Measurements from ENCODE around the gene PLXNB2. TPM values are rescaled to one million over a fixed set of nuclear protein-coding genes. Genes with fewer than 3 reads are reported as not detected.

PLXNB2 gene
- total and polyA plus RNA-seq, 2 donors (not counting 1 experiment from before 2014, with no cell fraction given) = 62.7 to 209 TPM

- Histone ChIP-seq H3K36me3 (ENCODE audit: control insufficient read depth, insufficient read depth, low read length) (no peaks in the 10 kb centered on the region), H3K79me2 (ENCODE audit: control insufficient read depth, insufficient read depth, low read length) (no peaks in the 10 kb centered on the region), H3K4me2 (ENCODE audit: extremely low read depth, insufficient read depth, low read length) (no peak overlapping the region), H3K27ac (ENCODE audit: insufficient read depth, low read length) (no peak overlapping the region), H3K9ac (ENCODE audit: insufficient read depth, low read length) (no peak overlapping the region), H2AFZ (ENCODE audit: low read length) (no peak overlapping the region), H3K9me3 (ENCODE audit: control insufficient read depth, insufficient read depth, low read depth, low read length) (no peaks in the 10 kb centered on the region), H3K27me3 (ENCODE audit: control insufficient read depth, insufficient read depth, low read length) (no peaks in the 10 kb centered on the region), H4K20me1 (ENCODE audit: control insufficient read depth, extremely low read depth, insufficient read depth, low read length) (no peaks in the 10 kb centered on the region), H3K4me3 (replicated peaks in 1 of 4; ENCODE audit: control extremely low read depth in 1 of 4, insufficient read depth in 1 of 4, low read depth in 3 of 4, low read length in 4 of 4) (no peak overlapping the region), H3K4me1 (ENCODE audit: control insufficient read depth, extremely low read depth, insufficient read depth, low read length) (no peaks in the 10 kb centered on the region)
- no peak for TF ChIP-seq CTCF (conservative IDR thresholded peaks at IDR 0.05 in 1 of 2, IDR thresholded peaks at IDR 0.05 in 1 of 2; ENCODE audit: low read depth in 1 of 2, low read length in 2 of 2)
- no peak for TF ChIP-seq EZH2 (IDR thresholded peaks at IDR 0.05; ENCODE audit: low read length, missing control alignments)
- DNase-seq (ENCODE audit: low read depth in 2 of 2) = no peak
Observed at GRCh38 chr22:50318698-50319411, 11.4 kb upstream of the PLXNB2 start.

GRCh38 chr22:50318356-50318697 is 10.9 kb upstream of the PLXNB2 start:
- no peaks in the 10 kb centered on the region for H3K79me2 ChIP-seq (ENCODE audit: control insufficient read depth, insufficient read depth, low read length)
- H3K36me3 ChIP-seq (ENCODE audit: control insufficient read depth, insufficient read depth, low read length) = no peaks in the 10 kb centered on the region
- no peaks in the 10 kb centered on the region for H3K4me1 ChIP-seq (ENCODE audit: control insufficient read depth, extremely low read depth, insufficient read depth, low read length)
- no peak overlapping the region for H2AFZ ChIP-seq (ENCODE audit: low read length)
- no peak for DNase-seq (ENCODE audit: low read depth in 2 of 2)
- no peaks in the 10 kb centered on the region for H3K9me3 ChIP-seq (ENCODE audit: control insufficient read depth, insufficient read depth, low read depth, low read length)
- no peak for TF ChIP-seq EZH2 (IDR thresholded peaks at IDR 0.05; ENCODE audit: low read length, missing control alignments)
- no peak for TF ChIP-seq CTCF (conservative IDR thresholded peaks at IDR 0.05 in 1 of 2, IDR thresholded peaks at IDR 0.05 in 1 of 2; ENCODE audit: low read depth in 1 of 2, low read length in 2 of 2)
- H3K27ac ChIP-seq (ENCODE audit: insufficient read depth, low read length) = no peak overlapping the region
- no peaks in the 10 kb centered on the region for H4K20me1 ChIP-seq (ENCODE audit: control insufficient read depth, extremely low read depth, insufficient read depth, low read length)
- no peak overlapping the region for H3K4me2 ChIP-seq (ENCODE audit: extremely low read depth, insufficient read depth, low read length)
- no peak overlapping the region for H3K9ac ChIP-seq (ENCODE audit: insufficient read depth, low read length)
- H3K27me3 ChIP-seq (ENCODE audit: control insufficient read depth, insufficient read depth, low read length) = no peaks in the 10 kb centered on the region
- H3K4me3 ChIP-seq (replicated peaks in 1 of 4; ENCODE audit: control extremely low read depth in 1 of 4, insufficient read depth in 1 of 4, low read depth in 3 of 4, low read length in 4 of 4) = no peak overlapping the region

DNA sequence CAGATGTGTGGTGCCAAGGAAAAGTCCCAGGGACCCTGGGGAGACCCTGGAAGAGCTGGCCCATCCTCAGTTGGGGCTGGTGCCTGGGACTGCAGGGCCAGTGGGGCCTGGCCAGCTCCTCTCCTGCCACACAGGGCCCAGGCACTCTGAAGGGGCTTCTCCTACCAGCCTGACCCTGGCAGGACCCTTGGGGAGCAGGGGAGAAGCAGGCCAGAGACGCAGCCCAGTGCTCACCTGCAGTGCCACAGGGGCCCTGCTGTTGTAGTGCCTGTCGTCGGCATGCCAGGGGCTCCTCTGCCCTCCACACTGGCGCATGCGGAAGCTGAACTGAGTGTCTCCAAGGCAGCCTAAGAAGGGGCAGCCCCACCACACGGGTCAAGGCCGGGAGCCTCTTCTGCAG is 10.2 kb upstream of the PLXNB2 start:
- no peak for TF ChIP-seq CTCF (conservative IDR thresholded peaks at IDR 0.05 in 1 of 2, IDR thresholded peaks at IDR 0.05 in 1 of 2; ENCODE audit: low read depth in 1 of 2, low read length in 2 of 2)
- TF ChIP-seq EZH2 (IDR thresholded peaks at IDR 0.05; ENCODE audit: low read length, missing control alignments) = no peak
- Histone ChIP-seq H3K9ac (ENCODE audit: insufficient read depth, low read length) (no peak overlapping the region), H3K9me3 (ENCODE audit: control insufficient read depth, insufficient read depth, low read depth, low read length) (no peaks in the 10 kb centered on the region), H3K4me1 (ENCODE audit: control insufficient read depth, extremely low read depth, insufficient read depth, low read length) (no peaks in the 10 kb centered on the region), H4K20me1 (ENCODE audit: control insufficient read depth, extremely low read depth, insufficient read depth, low read length) (no peaks in the 10 kb centered on the region), H3K4me3 (replicated peaks in 1 of 4; ENCODE audit: control extremely low read depth in 1 of 4, insufficient read depth in 1 of 4, low read depth in 3 of 4, low read length in 4 of 4) (no peak overlapping the region), H3K27ac (ENCODE audit: insufficient read depth, low read length) (no peak overlapping the region), H3K27me3 (ENCODE audit: control insufficient read depth, insufficient read depth, low read length) (no peaks in the 10 kb centered on the region), H3K79me2 (ENCODE audit: control insufficient read depth, insufficient read depth, low read length) (no peaks in the 10 kb centered on the region), H3K4me2 (ENCODE audit: extremely low read depth, insufficient read depth, low read length) (no peak overlapping the region), H3K36me3 (ENCODE audit: control insufficient read depth, insufficient read depth, low read length) (no peaks in the 10 kb centered on the region), H2AFZ (ENCODE audit: low read length) (no peak overlapping the region)
- no peak for DNase-seq (ENCODE audit: low read depth in 2 of 2)
